H1 (cell line): Measurements from ENCODE around the gene METTL2A. TPM values are rescaled to one million over a fixed set of nuclear protein-coding genes. Genes with fewer than 3 reads are reported as not detected.

Source experiments
- CTCF ChIA-PET: fragments of 300-600 bp; sonication (Branson Sonifier 250); formaldehyde crosslinking; loops from one replicate; lab custom pipeline; 2021; ENCODE audit not compliant: partially characterized antibody; lab: Charles Lee
- POLR2A ChIA-PET: fragments of 300-600 bp; sonication (Branson Sonifier 250); formaldehyde crosslinking; loops from one replicate; lab custom pipeline; 2021; ENCODE audit warnings: inconsistent platforms; ENCODE audit not compliant: partially characterized antibody; lab: Charles Lee
- DNase-seq, 2 experiments: peaks; one replicate each; pipeline versions ENCODE4 v3.0.0 to v3.0.0-alpha.2; 2010 to 2022; ENCODE audit warnings: low spot score in 2 of 2, low read depth in 1 of 2, mixed read lengths in 1 of 2
- FAIRE-seq: peaks from 2 replicates; lab custom pipeline; 2011; peaks lifted over from hg19 to GRCh38; lab: Jason Lieb, UNC
- H2AFZ ChIP-seq: 2 replicates; pipeline ENCODE4 v1.8.1; 2012; ENCODE audit warnings: low read length, inconsistent platforms
- H2AK5ac ChIP-seq: 2 replicates; pipeline ENCODE4 v1.6.1; 2013; ENCODE audit warnings: low read depth, low read length
- H2BK120ac ChIP-seq: replicated peaks from 2 replicates; pipeline ENCODE3; 2013; ENCODE audit warnings: low read depth, low read length, inconsistent platforms
- H2BK12ac ChIP-seq: 2 replicates; pipeline ENCODE4 v1.6.1; 2013; ENCODE audit warnings: low read depth, low read length
- H2BK15ac ChIP-seq: 2 replicates; pipeline ENCODE4 v1.6.1; 2013; ENCODE audit warnings: low read length
- H2BK20ac ChIP-seq: 2 replicates; pipeline ENCODE4 v1.6.1; 2013; ENCODE audit warnings: low read length
- H2BK5ac ChIP-seq: 2 replicates; pipeline ENCODE4 v1.6.1; 2013; ENCODE audit warnings: low read depth, low read length
- H3K14ac ChIP-seq: 2 replicates; pipeline ENCODE4 v1.6.1; 2013; ENCODE audit warnings: inconsistent platforms; ENCODE audit not compliant: insufficient read length
- H3K18ac ChIP-seq: 2 replicates; pipeline ENCODE4 v1.6.1; 2013; ENCODE audit warnings: low read length; ENCODE audit errors: extremely low read depth
- H3K23ac ChIP-seq: 2 replicates; pipeline ENCODE4 v1.6.1; 2013; ENCODE audit warnings: inconsistent platforms; ENCODE audit not compliant: insufficient read length
- H3K23me2 ChIP-seq: 2 replicates; pipeline ENCODE4 v1.6.1; 2013; ENCODE audit warnings: low read depth, low read length
- H3K27ac ChIP-seq: 2 replicates; pipeline ENCODE4 v1.6.1; 2011; ENCODE audit warnings: low read depth, low read length, inconsistent platforms
- H3K27me3 ChIP-seq, 4 experiments: replicated peaks in 1 of 4; 1 replicate in 1 of 4; 2 replicates in 3 of 4; pipeline versions ENCODE4 v1.6.1 to v1.8.1; 2011 to 2013; ENCODE audit warnings: low read length in 3 of 4, mild to moderate bottlenecking in 3 of 4, inconsistent platforms in 2 of 4, mixed read lengths in 2 of 4, moderate library complexity in 1 of 4; ENCODE audit not compliant: control insufficient read depth in 3 of 4, insufficient read depth in 3 of 4; ENCODE audit errors: extremely low read depth in 1 of 4
- H3K36me3 ChIP-seq, 4 experiments: 2 replicates each; pipeline versions ENCODE4 v1.6.1 to v1.8.1; 2011 to 2013; ENCODE audit warnings: mild to moderate bottlenecking in 4 of 4, low read length in 3 of 4, moderate library complexity in 2 of 4, control low read depth in 1 of 4, inconsistent platforms in 1 of 4; ENCODE audit not compliant: insufficient read depth in 4 of 4, control insufficient read depth in 2 of 4
- H3K4ac ChIP-seq: replicated peaks from 2 replicates; pipeline ENCODE3; 2013; ENCODE audit warnings: low read length, low read depth, mixed read lengths, inconsistent platforms; ENCODE audit not compliant: insufficient read length
- H3K4me1 ChIP-seq, 4 experiments: replicated peaks in 1 of 4; 1 replicate in 1 of 4; 2 replicates in 3 of 4; pipeline versions ENCODE4 v1.6.1 to v1.8.1; 2011 to 2013; ENCODE audit warnings: low read length in 3 of 4, inconsistent platforms in 2 of 4, mixed read lengths in 1 of 4; ENCODE audit not compliant: insufficient read depth in 4 of 4, control insufficient read depth in 3 of 4
- H3K4me2 ChIP-seq, 2 experiments: 2 replicates each; pipeline versions ENCODE4 v1.6.1 to v1.8.1; 2011 to 2013; ENCODE audit warnings: low read depth in 2 of 2, low read length in 2 of 2, control low read depth in 1 of 2, inconsistent platforms in 1 of 2, mild to moderate bottlenecking in 1 of 2; ENCODE audit not compliant: insufficient read depth in 1 of 2
- H3K4me3 ChIP-seq, 4 experiments: fragments of 200-600, 300-600 bp in 1 of 4; sonication (generic), shearing (Covaris generic), sonication (Bioruptor Twin) in 1 of 4; 2 replicates each; pipeline versions ENCODE4 v1.5.1 to v1.8.1; 2011 to 2016; ENCODE audit warnings: low read length in 4 of 4, low read depth in 3 of 4, control low read depth in 2 of 4, inconsistent platforms in 2 of 4, mild to moderate bottlenecking in 2 of 4, mixed read lengths in 1 of 4, moderate library complexity in 1 of 4; ENCODE audit not compliant: insufficient read depth in 2 of 4; ENCODE audit errors: extremely low read depth in 1 of 4
- H3K56ac ChIP-seq: replicated peaks from 2 replicates; pipeline ENCODE3; 2013; ENCODE audit warnings: low read depth, mild to moderate bottlenecking, mixed read lengths, low read length, inconsistent platforms; ENCODE audit not compliant: insufficient read length
- H3K79me1 ChIP-seq: 2 replicates; pipeline ENCODE4 v1.6.1; 2013; ENCODE audit warnings: low read depth, low read length, control low read depth
- H3K79me2 ChIP-seq, 2 experiments: 2 replicates each; pipeline versions ENCODE4 v1.6.1 to v1.8.1; 2012 to 2013; ENCODE audit warnings: low read length in 2 of 2, mild to moderate bottlenecking in 2 of 2, inconsistent platforms in 1 of 2; ENCODE audit not compliant: insufficient read depth in 2 of 2, control insufficient read depth in 1 of 2
- H3K9ac ChIP-seq, 4 experiments: replicated peaks in 1 of 4; 1 replicate in 1 of 4; 2 replicates in 3 of 4; pipeline versions ENCODE4 v1.6.1 to v1.8.1; 2011 to 2013; ENCODE audit warnings: low read depth in 3 of 4, low read length in 3 of 4, control low read depth in 2 of 4, mild to moderate bottlenecking in 2 of 4, moderate library complexity in 2 of 4, inconsistent platforms in 1 of 4; ENCODE audit errors: extremely low read depth in 1 of 4
- H3K9me3 ChIP-seq, 2 experiments: 2 replicates each; pipeline versions ENCODE4 v1.6.1 to v1.8.1; 2012 to 2013; ENCODE audit warnings: mild to moderate bottlenecking in 2 of 2, moderate library complexity in 2 of 2, control low read depth in 1 of 2, inconsistent platforms in 1 of 2, low read depth in 1 of 2, low read length in 1 of 2, mixed read lengths in 1 of 2; ENCODE audit not compliant: insufficient read depth in 2 of 2
- H4K20me1 ChIP-seq, 2 experiments: replicated peaks in 1 of 2; 2 replicates each; pipeline versions ENCODE3 to v1.8.1; 2011 to 2013; ENCODE audit warnings: inconsistent platforms in 2 of 2, low read length in 2 of 2, mild to moderate bottlenecking in 1 of 2; ENCODE audit not compliant: insufficient read depth in 2 of 2, control insufficient read depth in 1 of 2
- H4K5ac ChIP-seq: 2 replicates; pipeline ENCODE4 v1.6.1; 2013; ENCODE audit warnings: low read length, low read depth, mixed read lengths, inconsistent platforms; ENCODE audit not compliant: insufficient read length
- H4K8ac ChIP-seq: 2 replicates; pipeline ENCODE4 v1.8.0; 2013; ENCODE audit warnings: mild to moderate bottlenecking, moderate library complexity, low read length, inconsistent platforms; ENCODE audit not compliant: insufficient read depth; ENCODE audit errors: extremely low read depth
- H4K91ac ChIP-seq: replicated peaks from 2 replicates; pipeline ENCODE3; 2013; ENCODE audit warnings: low read length, mixed read lengths, inconsistent platforms; ENCODE audit not compliant: insufficient read length
- BACH1 ChIP-seq: IDR thresholded peaks from 2 replicates; pipeline ENCODE4 v1.6.1; 2012; ENCODE audit warnings: low read length, improper control_type of control experiment
- BRCA1 ChIP-seq: IDR thresholded peaks from 2 replicates; pipeline ENCODE4 v1.6.1; 2012; ENCODE audit warnings: low read depth, low read length, improper control_type of control experiment
- CHD2 ChIP-seq: IDR thresholded peaks from 2 replicates; pipeline ENCODE4 v1.6.1; 2012; ENCODE audit warnings: low read length, improper control_type of control experiment
- E2F6 ChIP-seq: IDR thresholded peaks from 2 replicates; pipeline ENCODE4 v1.6.1; 2012; ENCODE audit warnings: inconsistent platforms
- HDAC6 ChIP-seq: IDR thresholded peaks from one replicate; pipeline ENCODE4 v1.7.1; 2012; ENCODE audit warnings: low read depth, mild to moderate bottlenecking, inconsistent platforms, low read length, moderate library complexity
- RBBP5 ChIP-seq: IDR thresholded peaks from 2 replicates; pipeline ENCODE4 v1.7.1; 2012; ENCODE audit warnings: low read depth, mild to moderate bottlenecking, inconsistent platforms, low read length, moderate library complexity, borderline replicate concordance
- SRF ChIP-seq: IDR thresholded peaks from 2 replicates; pipeline ENCODE4 v1.6.1; 2011; ENCODE audit warnings: mild to moderate bottlenecking, low read depth, low read length, moderate library complexity
- TBP ChIP-seq: IDR thresholded peaks from 2 replicates; pipeline ENCODE4 v1.6.1; 2011; ENCODE audit warnings: low read depth, low read length, improper control_type of control experiment
- TCF12 ChIP-seq: IDR thresholded peaks from 2 replicates; pipeline ENCODE4 v1.6.1; 2011; ENCODE audit warnings: low read depth, mild to moderate bottlenecking, low read length
- USF2 ChIP-seq: IDR thresholded peaks from 2 replicates; pipeline ENCODE4 v1.6.1; 2011; ENCODE audit warnings: low read length, improper control_type of control experiment
- YY1 ChIP-seq: IDR thresholded peaks from 2 replicates; pipeline ENCODE4 v1.6.1; 2011; ENCODE audit warnings: low read depth, mild to moderate bottlenecking, low read length
- WGBS, 2 experiments: shearing (Covaris generic) in 1 of 2; methylation state at CpG; one replicate each; pipeline versions ENCODE4 v1.1.6 to v1.1.7; 2013 to 2015; ENCODE audit warnings: low lambda C conversion rate in 2 of 2, mixed read lengths in 2 of 2, inconsistent platforms in 1 of 2, low coverage in 1 of 2, missing lambda C conversion rate in 1 of 2; ENCODE audit not compliant: insufficient replicate concordance in 2 of 2, insufficient coverage in 1 of 2, insufficient read length in 1 of 2; ENCODE audit errors: extremely low coverage in 1 of 2, missing lambda C conversion rate in 1 of 2; 5-methylcytosine and 5-hydroxymethylcytosine counted together
- polyA plus RNA-seq, 7 experiments: library from polyadenylated mRNA; depleted of rRNA in 3 of 7; stranded (reverse) in 5 of 7; unstranded in 2 of 7; fragments of >200 nt in 5 of 7; fragments of 200-250 nt in 2 of 7; gene quantifications; 1 replicate in 5 of 7; 2 replicates in 1 of 7; 4 replicates in 1 of 7; pipeline versions ENCODE4 v1.2.1 to v1.2.3, GENCODE V29; 2011 to 2013; ENCODE audit warnings: missing spikeins in 2 of 7, mixed read lengths in 2 of 7
- total RNA-seq: library from RNA; stranded (reverse); fragmentation: NEBNext Ultra II Directional; extraction: Animal tissue kit (Norgen Biotek cat#: 25700); gene quantifications from 2 replicates; pipeline ENCODE4 v1.2.1, GENCODE V29; 2021

The METTL2A gene
- total and polyA plus RNA-seq, 2 of the 8 experiments (the other 6 are each of a cell fraction or from before 2014, with no cell fraction given): 16.2 to 40.5 TPM

- Histone ChIP-seq H2BK12ac (no peak overlapping the region), H2BK120ac (no peak overlapping the region), H3K79me2 (no peaks in the 10 kb centered on the region), H3K18ac (no peak overlapping the region), H3K36me3 (no peaks in the 10 kb centered on the region), H3K9ac (no peak overlapping the region), H2BK5ac (no peak overlapping the region), H2BK15ac (no peak overlapping the region), H2AK5ac (no peak overlapping the region), H4K20me1 (no peaks in the 10 kb centered on the region), H3K27ac (peak overlapping the region; percentile 26; the same call in 1 of the 2 replicates), H3K4me2 (no peak overlapping the region), H3K4me1 (peaks cover 0 to 4% (median 0%) of the 10 kb centered on the region in 4 experiments; a peak in 2 of 7 replicates), H3K23me2 (no peaks in the 10 kb centered on the region), H2BK20ac (no peak overlapping the region), H3K56ac (no peak overlapping the region), H3K79me1 (no peaks in the 10 kb centered on the region), H4K91ac (no peak overlapping the region), H3K9me3 (no peaks in the 10 kb centered on the region), H3K27me3 (no peaks in the 10 kb centered on the region), H3K23ac (no peak overlapping the region), H4K8ac (no peak overlapping the region), H3K4ac (no peak overlapping the region), H4K5ac (no peak overlapping the region), H3K4me3 (no peak overlapping the region), H2AFZ (no peak overlapping the region; the same call in 1 of the 2 replicates), H3K14ac (no peak overlapping the region)
- POLR2A ChIA-PET: no interaction called here
- no peak for TF ChIP-seq TBP
- TF ChIP-seq E2F6: no peak
- TF ChIP-seq TCF12: no peak
- TF ChIP-seq BRCA1: no peak
- TF ChIP-seq YY1: no peak
- TF ChIP-seq CHD2: no peak
- no peak for TF ChIP-seq BACH1
- TF ChIP-seq HDAC6: no peak
- no peak for TF ChIP-seq USF2
- TF ChIP-seq RBBP5: no peak
- TF ChIP-seq SRF: no peak
- FAIRE-seq (no peak), DNase-seq (no peak)
- 94% methylated on average over 2 of the region's 2 CpGs; no CpG with 5 or more reads in 1 of the 2 experiments for WGBS, 2 experiments
- CTCF ChIA-PET: interaction anchor here (1.5 kb wide), 1 partner anchor 16 kb away, joined by 3 read pairs; no protein-coding TSS in a partner anchor
Observed at GRCh38 chr17:62405451-62405850, 18.2 kb upstream of the METTL2A start.
